GM20000 (cell line): ENCODE results near the gene PIAS2.

Experiments used
- DNase-seq: peaks from one replicate; pipeline ENCODE4 v3.0.0; 2012; ENCODE audit warnings: low spot score
- TF ChIP-seq, protein P1 (sequence below): IDR thresholded peaks from 2 replicates; pipeline ENCODE4 v1.5.1; 2012; ENCODE audit warnings: mild to moderate bottlenecking, control low read depth; ENCODE audit errors: extremely low read depth, missing control alignments

Gene PIAS2

DNA sequence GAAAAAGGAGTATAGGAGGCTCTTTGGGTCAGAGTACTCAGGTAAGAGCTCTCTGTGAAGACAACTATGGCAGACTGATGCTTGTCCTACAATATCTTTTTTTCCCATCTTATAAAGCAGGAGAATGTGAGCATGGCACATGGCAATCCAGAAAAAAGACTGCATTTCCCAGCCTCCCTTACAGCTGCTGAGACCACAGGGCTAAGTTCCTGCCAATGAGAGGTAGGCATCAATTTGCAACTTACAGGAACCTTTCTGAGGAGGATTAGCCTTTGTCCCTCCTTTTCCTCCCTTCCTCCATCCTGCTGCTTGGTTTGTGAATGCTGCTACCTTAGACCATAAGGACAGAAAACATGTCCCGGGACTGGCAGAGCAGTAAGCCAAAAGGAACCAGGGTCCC, 122.7 kb downstream of the PIAS2 start:
- no peak for DNase-seq
- TF ChIP-seq, protein P1, sequence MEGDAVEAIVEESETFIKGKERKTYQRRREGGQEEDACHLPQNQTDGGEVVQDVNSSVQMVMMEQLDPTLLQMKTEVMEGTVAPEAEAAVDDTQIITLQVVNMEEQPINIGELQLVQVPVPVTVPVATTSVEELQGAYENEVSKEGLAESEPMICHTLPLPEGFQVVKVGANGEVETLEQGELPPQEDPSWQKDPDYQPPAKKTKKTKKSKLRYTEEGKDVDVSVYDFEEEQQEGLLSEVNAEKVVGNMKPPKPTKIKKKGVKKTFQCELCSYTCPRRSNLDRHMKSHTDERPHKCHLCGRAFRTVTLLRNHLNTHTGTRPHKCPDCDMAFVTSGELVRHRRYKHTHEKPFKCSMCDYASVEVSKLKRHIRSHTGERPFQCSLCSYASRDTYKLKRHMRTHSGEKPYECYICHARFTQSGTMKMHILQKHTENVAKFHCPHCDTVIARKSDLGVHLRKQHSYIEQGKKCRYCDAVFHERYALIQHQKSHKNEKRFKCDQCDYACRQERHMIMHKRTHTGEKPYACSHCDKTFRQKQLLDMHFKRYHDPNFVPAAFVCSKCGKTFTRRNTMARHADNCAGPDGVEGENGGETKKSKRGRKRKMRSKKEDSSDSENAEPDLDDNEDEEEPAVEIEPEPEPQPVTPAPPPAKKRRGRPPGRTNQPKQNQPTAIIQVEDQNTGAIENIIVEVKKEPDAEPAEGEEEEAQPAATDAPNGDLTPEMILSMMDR, result no peak

DNA sequence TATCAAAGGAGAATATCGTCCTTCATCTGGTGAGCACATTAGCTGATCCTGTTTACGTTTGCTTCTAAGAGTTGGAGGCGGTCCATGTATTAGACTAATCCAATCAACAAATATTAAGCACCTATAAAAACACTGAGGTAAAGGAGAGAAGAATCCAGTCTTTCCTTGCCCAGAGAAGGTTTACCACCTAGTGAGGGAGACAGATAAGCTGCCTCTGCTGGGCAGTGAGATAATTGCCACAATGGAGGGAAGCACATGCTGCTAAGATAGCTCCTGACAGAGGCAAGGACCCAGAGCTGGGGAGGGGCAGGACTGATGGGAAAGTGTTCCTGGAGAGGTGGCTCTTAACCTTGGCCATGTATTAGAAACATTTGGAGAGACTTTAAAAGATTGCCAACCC, 123.7 kb downstream of the PIAS2 start:
- TF ChIP-seq, protein P1, result no peak
- no peak for DNase-seq

- no peak for DNase-seq
- TF ChIP-seq, protein P1, result no peak
Observed at GRCh38 chr18:46789088-46789487, 128.2 kb downstream of the PIAS2 start.

GRCh38 chr18:46787674-46788073, 129.6 kb downstream of the PIAS2 start:
- DNase-seq, result no peak
- TF ChIP-seq, protein P1, result no peak

DNA sequence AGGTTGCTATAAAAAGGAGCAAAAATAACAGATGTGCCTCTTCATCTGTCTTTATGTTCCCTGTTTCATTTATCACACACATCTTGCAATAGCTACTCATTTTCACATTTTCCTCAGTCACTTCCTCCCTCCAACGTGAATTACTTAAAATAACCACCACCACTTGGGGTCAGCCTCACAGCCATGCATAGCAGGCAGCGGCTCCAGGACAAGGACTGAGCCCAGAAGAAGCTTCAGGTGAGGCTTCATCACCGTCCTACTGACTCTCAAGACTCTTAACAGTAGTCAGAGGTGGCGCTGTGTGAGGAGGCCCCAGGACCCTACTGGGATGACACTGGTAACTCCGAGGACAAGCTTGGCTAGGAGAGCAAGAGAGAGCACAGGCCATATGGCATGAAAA, 144.9 kb downstream of the PIAS2 start:
- TF ChIP-seq, protein P1, result no peak
- no peak for DNase-seq

DNA sequence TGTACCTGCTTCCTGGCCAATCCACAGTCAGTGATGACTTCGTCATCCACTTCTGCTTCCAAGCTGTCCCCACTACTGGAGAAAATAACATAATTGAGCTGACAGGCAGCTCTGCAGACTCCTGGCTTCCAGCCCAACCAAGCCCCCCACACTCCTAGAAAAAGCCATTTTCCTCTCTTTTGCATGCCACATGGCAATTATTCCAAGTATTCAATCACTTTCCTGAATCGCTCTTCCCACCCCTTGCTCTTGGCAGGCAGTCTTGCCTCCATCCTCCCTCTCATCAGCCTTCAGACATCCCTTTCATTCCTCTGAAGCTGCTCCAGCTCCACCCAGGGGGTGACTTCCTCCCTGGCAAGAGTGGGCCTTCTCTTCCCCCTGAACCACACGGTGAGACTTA, 146.2 kb downstream of the PIAS2 start:
- TF ChIP-seq, protein P1, result no peak
- DNase-seq, result no peak

DNA sequence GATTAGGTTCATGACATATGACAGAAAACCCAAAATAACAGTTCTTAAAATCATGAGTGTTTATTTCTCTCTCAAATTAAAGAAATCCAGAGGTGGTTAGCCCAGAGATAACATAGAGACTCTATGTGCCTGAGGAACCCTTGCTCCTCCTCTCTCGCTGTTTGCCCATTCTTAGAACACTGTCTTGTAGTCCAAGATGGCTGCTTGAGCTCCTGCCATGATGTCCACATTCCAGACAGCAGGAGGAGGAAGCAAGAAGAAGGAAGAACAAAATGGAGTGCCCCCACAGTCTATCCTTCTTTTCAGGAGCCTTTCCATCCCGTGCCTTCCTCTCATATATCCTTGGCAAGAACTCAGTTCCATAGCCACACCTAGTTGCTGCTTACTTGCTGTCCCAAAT, 146.6 kb downstream of the PIAS2 start:
- no peak for DNase-seq
- TF ChIP-seq, protein P1, result no peak
